IMR-90 (cell line): ENCODE data around the gene PHF8. TPM values are rescaled to one million over a fixed set of nuclear protein-coding genes. Genes with fewer than 3 reads are reported as not detected.
A peak's percentile ranks its signal among the peaks of the same experiment; 100 is the strongest.

Experiments used
- ATAC-seq: fragments of 200-7000 bp; cut with Tn5 transposase; 2 replicates; pipeline ENCODE4 v1.9.1; 2020; ENCODE audit warnings: low read depth, mild to moderate bottlenecking, moderate library complexity
- BruUV-seq: library from RNA; stranded (reverse); fragments of 400-500 nt; replicated peaks from 2 replicates; lab custom pipeline; 2021; lab: Mats Ljungman, UMichigan
- CTCF ChIA-PET: fragments of 300-600 bp; formaldehyde crosslinking; extraction: SDS; loops from one replicate; lab custom pipeline; 2021; ENCODE audit warnings: antibody characterized with exemption; lab: Yijun Ruan, JAX
- POLR2A ChIA-PET: fragments of 300-600 bp; sonication (Branson Sonifier 250); formaldehyde crosslinking; loops from one replicate; lab custom pipeline; 2022; ENCODE audit warnings: antibody characterized with exemption; ENCODE audit not compliant: unreplicated experiment; lab: Charles Lee
- DNase-seq: peaks from one replicate; pipeline ENCODE4 v3.0.0; 2013
- H2AFZ ChIP-seq: replicated peaks from 2 replicates; pipeline ENCODE3; 2013; ENCODE audit warnings: low read length, mild to moderate bottlenecking; ENCODE audit not compliant: poor library complexity
- H2AK5ac ChIP-seq: 2 replicates; pipeline ENCODE4 v1.6.1; 2013; ENCODE audit warnings: low read depth, low read length, inconsistent platforms
- H2AK9ac ChIP-seq: replicated peaks from 2 replicates; pipeline ENCODE3; 2013; ENCODE audit warnings: mild to moderate bottlenecking, low read depth, low read length, moderate library complexity; ENCODE audit not compliant: poor library complexity
- H2BK120ac ChIP-seq: 2 replicates; pipeline ENCODE4 v1.6.1; 2013; ENCODE audit warnings: low read depth, low read length, inconsistent platforms
- H2BK15ac ChIP-seq: 3 replicates; pipeline ENCODE4 v1.6.1; 2013; ENCODE audit warnings: low read depth, low read length, inconsistent platforms
- H2BK20ac ChIP-seq: 2 replicates; pipeline ENCODE4 v1.6.1; 2013; ENCODE audit warnings: low read depth, mild to moderate bottlenecking, inconsistent platforms, low read length, moderate library complexity
- H2BK5ac ChIP-seq: 2 replicates; pipeline ENCODE4 v1.6.1; 2013; ENCODE audit warnings: mild to moderate bottlenecking, low read depth, low read length, inconsistent platforms; ENCODE audit not compliant: poor library complexity, severe bottlenecking
- H3K14ac ChIP-seq: replicated peaks from 2 replicates; pipeline ENCODE4 v1.6.1; 2013; ENCODE audit warnings: low read depth, low read length, inconsistent platforms
- H3K18ac ChIP-seq: 2 replicates; pipeline ENCODE4 v1.6.1; 2013; ENCODE audit warnings: low read depth, low read length, control low read depth
- H3K23ac ChIP-seq: 2 replicates; pipeline ENCODE4 v1.6.1; 2013; ENCODE audit warnings: low read depth, low read length, inconsistent platforms
- H3K27ac ChIP-seq: 2 replicates; pipeline ENCODE4 v1.5.1; 2013; ENCODE audit warnings: mild to moderate bottlenecking, control low read depth, low read length; ENCODE audit not compliant: insufficient read depth
- H3K27me3 ChIP-seq: 2 replicates; pipeline ENCODE4 v1.6.1; 2013; ENCODE audit warnings: low read length; ENCODE audit not compliant: control insufficient read depth, insufficient read depth
- H3K36me3 ChIP-seq: 2 replicates; pipeline ENCODE4 v1.6.1; 2013; ENCODE audit warnings: low read length, mixed read lengths; ENCODE audit not compliant: control insufficient read depth, insufficient read depth
- H3K4ac ChIP-seq: 2 replicates; pipeline ENCODE4 v1.6.1; 2013; ENCODE audit warnings: low read depth, low read length, inconsistent platforms
- H3K4me1 ChIP-seq: 2 replicates; pipeline ENCODE4 v1.6.1; 2013; ENCODE audit warnings: low read length, mixed read lengths; ENCODE audit not compliant: control insufficient read depth, insufficient read depth
- H3K4me2 ChIP-seq: 2 replicates; pipeline ENCODE4 v1.6.1; 2013; ENCODE audit warnings: low read depth, mild to moderate bottlenecking, control low read depth, low read length, moderate library complexity
- H3K4me3 ChIP-seq: 2 replicates; pipeline ENCODE4 v1.5.1; 2013; ENCODE audit warnings: low read depth, mild to moderate bottlenecking, control low read depth, low read length, moderate library complexity; ENCODE audit not compliant: insufficient read depth
- H3K56ac ChIP-seq: 2 replicates; pipeline ENCODE4 v1.6.1; 2013; ENCODE audit warnings: low read length, inconsistent platforms; ENCODE audit not compliant: insufficient read depth; ENCODE audit errors: extremely low read depth
- H3K79me1 ChIP-seq, 2 experiments: 2 replicates each; pipeline ENCODE4 v1.6.1; 2013; ENCODE audit warnings: low read length in 2 of 2, inconsistent platforms in 1 of 2, low read depth in 1 of 2
- H3K9ac ChIP-seq: 2 replicates; pipeline ENCODE4 v1.6.1; 2013; ENCODE audit warnings: low read depth, low read length, control low read depth
- H3K9me1 ChIP-seq: 2 replicates; pipeline ENCODE4 v1.6.1; 2013; ENCODE audit warnings: low read length, inconsistent platforms; ENCODE audit not compliant: insufficient read depth
- H3K9me3 ChIP-seq: 2 replicates; pipeline ENCODE4 v1.6.1; 2013; ENCODE audit warnings: low read length; ENCODE audit not compliant: control insufficient read depth, insufficient read depth
- H4K20me1 ChIP-seq: 2 replicates; pipeline ENCODE4 v1.6.1; 2013; ENCODE audit warnings: low read length, inconsistent platforms; ENCODE audit not compliant: insufficient read depth
- H4K5ac ChIP-seq: 2 replicates; pipeline ENCODE4 v1.6.1; 2013; ENCODE audit warnings: mild to moderate bottlenecking, low read depth, low read length, control low read depth
- H4K8ac ChIP-seq, 2 experiments: 2 replicates each; pipeline ENCODE4 v1.6.1; 2013; ENCODE audit warnings: low read depth in 2 of 2, low read length in 2 of 2, control low read depth in 1 of 2, inconsistent platforms in 1 of 2
- H4K91ac ChIP-seq: 2 replicates; pipeline ENCODE4 v1.6.1; 2013; ENCODE audit warnings: low read depth, low read length, inconsistent platforms; ENCODE audit not compliant: insufficient read depth
- CEBPB ChIP-seq: IDR thresholded peaks from 2 replicates; pipeline ENCODE4 v1.6.1; 2012; ENCODE audit warnings: low read depth, low read length, improper control_type of control experiment
- MAFK ChIP-seq: IDR thresholded peaks from 2 replicates; pipeline ENCODE4 v1.6.1; 2012; ENCODE audit warnings: low read depth, low read length, improper control_type of control experiment
- MAZ ChIP-seq: IDR thresholded peaks from 2 replicates; pipeline ENCODE4 v1.6.1; 2012; ENCODE audit warnings: low read depth, mild to moderate bottlenecking, low read length, improper control_type of control experiment, moderate library complexity, borderline replicate concordance
- MXI1 ChIP-seq: IDR thresholded peaks from 2 replicates; pipeline ENCODE4 v1.6.1; 2012; ENCODE audit warnings: low read depth, mild to moderate bottlenecking, low read length, moderate library complexity, borderline replicate concordance
- RCOR1 ChIP-seq: IDR thresholded peaks from 2 replicates; pipeline ENCODE4 v1.6.1; 2012; ENCODE audit warnings: mild to moderate bottlenecking, low read length, improper control_type of control experiment; ENCODE audit not compliant: insufficient replicate concordance
- RFX5 ChIP-seq: IDR thresholded peaks from 2 replicates; pipeline ENCODE4 v1.8.0; 2012; ENCODE audit warnings: low read depth, mild to moderate bottlenecking, low read length, moderate library complexity
- SMC3 ChIP-seq: fragments of 150-350 bp; IDR thresholded peaks from 2 replicates; pipeline ENCODE4 v1.6.1; 2016; ENCODE audit warnings: low read depth, mild to moderate bottlenecking, antibody characterized with exemption, low read length, moderate library complexity
- WGBS, 2 experiments: methylation state at CpG; one replicate each; pipeline versions ENCODE4 v1.1.5 to v1.1.7; 2013; ENCODE audit warnings: missing lambda C conversion rate in 2 of 2; ENCODE audit not compliant: insufficient read length in 1 of 2; ENCODE audit errors: extremely low coverage in 2 of 2; 5-methylcytosine and 5-hydroxymethylcytosine counted together
- dilution Hi-C: fragments of 300-500 bp; cut with HindIII; formaldehyde crosslinking; loops from one replicate; pipeline ENCODE4 v1.14.3; 2018; ENCODE audit warnings: low sequenced_read_pairs; ENCODE audit not compliant: unreplicated experiment
- in situ Hi-C: fragments of 300-500 bp; cut with MboI; formaldehyde crosslinking; loops from 3 replicates; pipeline ENCODE4 v1.14.3; 2019; ENCODE audit warnings: low sequenced_read_pairs, inconsistent platforms, mixed read lengths
- intact Hi-C: fragments of 100-400 bp; cut with micrococcal nuclease; formaldehyde crosslinking; loops from 2 replicates; pipeline ENCODE4 v1.10.0; 2022
- polyA plus RNA-seq, 3 experiments: library from polyadenylated mRNA; depleted of rRNA; stranded (reverse); fragments of >200 nt; gene quantifications; 2 replicates each; pipeline ENCODE4 v1.2.3, GENCODE V29; 2012; ENCODE audit warnings: low replicate concordance in 1 of 3
- total RNA-seq: library from RNA; depleted of rRNA; stranded (reverse); fragments of >200 nt; gene quantifications from 2 replicates; pipeline ENCODE4 v1.2.3, GENCODE V29; 2012
- TF ChIP-seq, protein P1 (sequence below): fragments of 150-350 bp; IDR thresholded peaks from 2 replicates; pipeline ENCODE4 v1.6.1; 2017; ENCODE audit warnings: mild to moderate bottlenecking, antibody characterized with exemption, low read length, low read depth

Gene PHF8
- total and polyA plus RNA-seq, 2 of the 4 experiments (the other 2 are of a cell fraction) = 12.8 to 15.2 TPM

DNA sequence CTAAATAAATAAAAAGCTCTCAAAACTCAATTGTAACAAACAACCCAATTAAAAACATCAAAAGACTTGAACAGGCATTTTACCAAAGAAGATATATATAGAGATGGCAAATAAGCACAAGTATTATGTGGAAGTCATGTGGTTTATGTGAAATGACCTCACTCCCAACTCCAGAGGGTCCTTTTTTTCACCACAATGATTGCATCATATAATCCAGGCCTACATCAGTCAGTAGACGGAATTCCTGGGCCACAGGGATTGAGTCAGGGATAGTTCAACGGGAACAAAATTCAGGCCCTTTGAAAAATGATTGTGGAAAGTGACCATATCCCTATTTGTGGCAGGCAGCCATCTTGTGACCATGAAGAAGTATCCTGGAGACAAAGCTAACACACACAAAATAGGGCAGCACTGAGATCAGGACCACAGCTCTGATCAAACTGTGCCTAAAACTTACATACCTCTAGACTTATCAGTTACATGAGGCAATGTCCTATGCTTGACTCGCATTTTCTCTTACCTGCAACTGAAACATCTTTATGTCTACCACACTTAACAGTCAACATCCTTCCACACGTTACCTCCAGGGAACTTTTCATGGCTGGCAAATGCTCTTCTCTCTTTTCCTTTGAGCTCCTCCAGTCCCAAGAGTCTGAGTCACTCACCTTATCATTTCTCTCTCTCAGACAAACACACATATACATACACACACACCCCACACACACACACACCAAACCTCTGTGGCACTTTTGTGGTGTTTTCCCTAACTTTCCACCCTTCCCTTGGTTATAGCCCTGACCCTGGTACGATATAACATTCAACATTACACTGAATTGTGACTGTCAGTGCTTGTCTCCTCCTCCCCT lies 113.5 kb downstream of the PHF8 start:
- H4K8ac ChIP-seq = no peak overlapping the region
- no peak overlapping the region for H3K4ac ChIP-seq
- dilution Hi-C loops = no loop called here
- intact Hi-C loops = no loop called here
- H4K91ac ChIP-seq = no peak overlapping the region
- H3K23ac ChIP-seq = no peak overlapping the region
- no peak overlapping the region for H4K5ac ChIP-seq
- no peak overlapping the region for H3K4me2 ChIP-seq
- H3K27ac ChIP-seq = no peak overlapping the region; the same call in 1 of the 2 replicates
- H3K14ac ChIP-seq = no peak overlapping the region
- TF ChIP-seq MAFK (no peak), CEBPB (peak; percentile 89), MAZ (no peak), RFX5 (no peak), MXI1 (no peak), RCOR1 (no peak), SMC3 (no peak)
- TF ChIP-seq, protein P1, sequence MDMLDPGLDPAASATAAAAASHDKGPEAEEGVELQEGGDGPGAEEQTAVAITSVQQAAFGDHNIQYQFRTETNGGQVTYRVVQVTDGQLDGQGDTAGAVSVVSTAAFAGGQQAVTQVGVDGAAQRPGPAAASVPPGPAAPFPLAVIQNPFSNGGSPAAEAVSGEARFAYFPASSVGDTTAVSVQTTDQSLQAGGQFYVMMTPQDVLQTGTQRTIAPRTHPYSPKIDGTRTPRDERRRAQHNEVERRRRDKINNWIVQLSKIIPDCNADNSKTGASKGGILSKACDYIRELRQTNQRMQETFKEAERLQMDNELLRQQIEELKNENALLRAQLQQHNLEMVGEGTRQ = no peak
- H4K20me1 ChIP-seq = no peaks in the 10 kb centered on the region
- H3K79me1 ChIP-seq = no peaks in the 10 kb centered on the region
- no peak overlapping the region for H2BK5ac ChIP-seq
- H3K27me3 ChIP-seq = no peaks in the 10 kb centered on the region
- ATAC-seq (peak; percentile 29), DNase-seq (peak; percentile 65)
- no peak overlapping the region for H3K18ac ChIP-seq
- no peak overlapping the region for H2BK20ac ChIP-seq
- 64% methylated on average over 2 of the region's 5 CpGs; no CpG with 5 or more reads in 1 of the 2 experiments for WGBS, 2 experiments
- no peak overlapping the region for H2AK9ac ChIP-seq
- no peaks in the 10 kb centered on the region for H3K36me3 ChIP-seq
- H2AK5ac ChIP-seq = no peak overlapping the region
- H3K9ac ChIP-seq = no peak overlapping the region
- no peak overlapping the region; the same call in 2 of the 3 replicates for H2BK15ac ChIP-seq
- no peaks in the 10 kb centered on the region for H3K9me3 ChIP-seq
- no TSS peak for BruUV-seq
- no peak overlapping the region for H2BK120ac ChIP-seq
- no peak overlapping the region for H3K56ac ChIP-seq
- no peak overlapping the region for H3K4me3 ChIP-seq
- H2AFZ ChIP-seq = no peak overlapping the region
- ChIA-PET CTCF (no interaction called here), POLR2A (no interaction called here)
- no peaks in the 10 kb centered on the region for H3K9me1 ChIP-seq
- H3K4me1 ChIP-seq = no peaks in the 10 kb centered on the region; the same call in 1 of the 2 replicates
- in situ Hi-C loops = no loop called here
